ENCODE data around the gene BBOF1.
"Not testable (repeated sequence)": the region's sequence is repeated elsewhere in the genome, so short reads cannot be mapped to it uniquely, and the experiment has no call there.

BBOF1 gene

GRCh38 chr14:74018586-74019407 is at the start of gene BBOF1, which contains the start of gene ENTPD5:
Gene BBOF1 (plus strand): TSS chr14:74019349. CDS start chr14:74019479, 130 bp downstream.
Gene ENTPD5 (minus strand): TSS chr14:74019288. CDS start chr14:73988102, 31,186 bp downstream.
- peak; percentile 83 to 86 for DNase-seq

GRCh38 chr14:73973497-73973896 is 45.7 kb upstream of the BBOF1 start:
- DNase-seq, result no peak

DNA sequence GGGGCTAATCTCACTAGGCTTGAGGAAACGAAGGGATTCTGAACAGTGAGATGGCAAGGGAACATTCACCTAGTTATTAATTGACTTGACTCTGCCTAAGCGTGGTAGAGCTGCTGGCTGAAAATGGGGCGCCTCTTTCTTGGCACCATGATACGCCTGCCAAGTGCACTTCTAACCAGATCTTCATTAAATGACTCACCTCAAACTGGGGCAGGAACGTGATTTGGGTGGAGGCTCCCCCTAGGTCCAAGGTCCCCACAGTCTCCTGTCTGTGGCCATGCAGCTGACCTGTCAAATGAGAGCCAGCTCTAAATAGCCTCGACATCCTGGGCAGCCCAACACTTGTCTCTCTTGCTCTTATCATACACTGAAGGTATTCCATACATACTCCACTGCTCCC is 43.0 kb upstream of the BBOF1 start:
- DNase-seq, result no peak

- no peak for DNase-seq
Observed at GRCh38 chr14:73977896-73978295, 41.3 kb upstream of the BBOF1 start.

DNA sequence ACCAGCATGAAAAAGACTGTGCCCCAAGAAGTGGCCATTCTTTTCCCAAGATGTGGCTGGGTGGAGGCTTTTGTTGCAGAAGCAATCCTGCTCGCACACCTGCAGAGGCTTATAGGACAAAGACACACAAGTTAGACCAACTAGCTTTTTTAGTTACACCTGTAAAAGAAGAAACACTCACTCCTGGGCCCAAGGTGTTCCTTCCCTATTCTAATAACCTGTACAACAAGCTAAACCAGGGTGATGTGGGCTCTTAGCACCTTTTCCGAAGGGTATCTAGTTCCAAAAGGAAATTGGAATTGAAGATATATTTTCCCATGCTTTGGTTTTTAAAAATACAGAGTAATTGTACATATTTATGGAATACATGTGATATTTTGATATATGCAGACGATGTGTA is 31.1 kb upstream of the BBOF1 start:
- DNase-seq, result no peak

DNA sequence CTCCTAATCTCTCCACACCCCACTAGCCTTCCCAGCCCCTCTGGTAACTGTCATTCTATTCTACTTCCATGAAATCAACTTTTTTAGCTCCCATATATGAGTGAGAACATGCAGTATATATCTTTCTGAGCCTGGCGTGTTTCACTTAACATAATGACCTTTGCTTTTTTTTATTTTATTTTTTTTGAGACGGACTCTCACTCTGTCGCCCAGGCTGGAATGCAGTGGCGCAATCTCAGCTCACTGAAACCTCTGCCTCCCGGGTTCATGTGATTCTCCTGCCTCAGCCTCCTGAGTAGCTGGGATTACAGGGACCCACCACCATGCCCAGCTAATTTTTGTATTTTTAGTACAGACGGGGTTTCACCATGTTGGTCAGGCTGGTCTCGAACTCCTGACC is 30.5 kb upstream of the BBOF1 start:
- not testable (repeated sequence) for DNase-seq

DNA sequence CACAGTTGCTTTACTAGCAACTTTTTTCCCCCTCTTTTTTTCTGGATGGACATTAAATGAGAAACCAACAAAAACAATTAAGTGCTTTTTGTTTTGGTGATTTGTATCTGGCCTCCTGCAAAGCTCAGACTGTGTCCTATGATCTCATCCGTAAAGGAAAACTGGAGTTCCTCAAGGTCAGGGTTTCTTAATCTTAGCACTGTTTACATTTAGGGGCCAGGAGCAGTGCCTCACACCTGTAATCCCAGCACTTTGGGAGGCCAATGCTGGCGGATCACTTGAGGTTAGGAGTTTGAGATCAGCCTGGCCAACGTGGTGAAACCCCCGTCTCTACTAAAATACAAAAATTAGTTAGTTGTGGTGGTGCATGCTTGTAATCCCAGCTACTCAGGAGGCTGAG is 28.1 kb upstream of the BBOF1 start:
- no peak for DNase-seq

DNA sequence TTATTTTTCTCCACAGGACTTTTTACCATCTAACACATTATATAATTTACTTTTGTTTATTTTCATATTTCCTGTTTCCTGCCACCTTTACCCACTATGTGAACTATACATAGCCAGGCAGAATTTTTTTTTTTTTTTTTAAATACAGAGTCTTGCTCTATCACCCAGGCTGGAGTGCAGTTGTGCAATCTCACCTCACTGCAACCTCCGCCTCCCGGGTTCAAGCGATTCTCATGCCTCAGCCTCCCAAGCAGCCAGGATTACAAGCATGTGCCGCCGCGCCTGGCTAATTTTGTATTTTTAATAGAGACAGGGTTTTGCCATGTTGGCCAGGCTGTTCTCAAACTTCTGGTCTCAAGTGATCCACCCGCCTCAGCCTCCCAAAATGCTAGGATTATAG is 24.2 kb upstream of the BBOF1 start:
- DNase-seq, result not testable (repeated sequence)

DNA sequence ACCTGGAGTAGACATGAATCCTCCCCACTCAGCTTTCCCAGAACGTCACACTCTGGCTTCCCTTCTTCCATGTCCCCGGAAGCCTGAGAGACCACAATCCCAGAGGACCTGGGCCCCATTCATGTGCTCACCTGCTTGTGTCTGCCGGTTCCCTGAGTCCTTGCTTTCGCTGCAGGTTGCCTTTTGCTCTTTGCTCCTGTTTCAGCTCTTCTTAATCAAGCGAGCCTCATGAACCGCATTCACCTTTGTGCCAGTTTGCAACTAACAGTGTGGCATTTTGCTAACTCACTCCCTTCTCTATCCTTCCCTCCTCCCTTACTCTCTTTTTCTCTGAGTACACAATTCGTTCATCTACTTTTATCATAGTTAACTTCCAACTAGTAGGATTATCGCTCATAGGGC is 23.2 kb upstream of the BBOF1 start:
- DNase-seq, result no peak

DNA sequence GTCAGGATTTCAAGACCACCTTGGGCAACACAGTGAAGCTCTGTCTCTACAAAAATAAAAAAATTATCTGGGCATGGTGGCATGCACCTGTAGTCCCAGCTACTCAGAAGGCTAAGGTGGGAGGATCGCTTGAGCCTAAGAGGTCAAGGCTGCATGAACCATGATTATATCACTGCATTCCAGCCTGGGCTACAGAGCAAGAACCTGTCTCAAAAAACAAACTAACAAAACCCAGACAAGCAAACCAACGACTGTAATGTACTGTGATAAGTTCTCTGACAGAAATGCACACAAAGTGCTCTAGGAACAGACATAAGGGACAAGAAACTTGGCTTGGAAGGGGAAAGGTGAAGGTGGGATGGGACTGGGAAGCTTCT is 22.4 kb upstream of the BBOF1 start:
- DNase-seq, result no peak

DNA sequence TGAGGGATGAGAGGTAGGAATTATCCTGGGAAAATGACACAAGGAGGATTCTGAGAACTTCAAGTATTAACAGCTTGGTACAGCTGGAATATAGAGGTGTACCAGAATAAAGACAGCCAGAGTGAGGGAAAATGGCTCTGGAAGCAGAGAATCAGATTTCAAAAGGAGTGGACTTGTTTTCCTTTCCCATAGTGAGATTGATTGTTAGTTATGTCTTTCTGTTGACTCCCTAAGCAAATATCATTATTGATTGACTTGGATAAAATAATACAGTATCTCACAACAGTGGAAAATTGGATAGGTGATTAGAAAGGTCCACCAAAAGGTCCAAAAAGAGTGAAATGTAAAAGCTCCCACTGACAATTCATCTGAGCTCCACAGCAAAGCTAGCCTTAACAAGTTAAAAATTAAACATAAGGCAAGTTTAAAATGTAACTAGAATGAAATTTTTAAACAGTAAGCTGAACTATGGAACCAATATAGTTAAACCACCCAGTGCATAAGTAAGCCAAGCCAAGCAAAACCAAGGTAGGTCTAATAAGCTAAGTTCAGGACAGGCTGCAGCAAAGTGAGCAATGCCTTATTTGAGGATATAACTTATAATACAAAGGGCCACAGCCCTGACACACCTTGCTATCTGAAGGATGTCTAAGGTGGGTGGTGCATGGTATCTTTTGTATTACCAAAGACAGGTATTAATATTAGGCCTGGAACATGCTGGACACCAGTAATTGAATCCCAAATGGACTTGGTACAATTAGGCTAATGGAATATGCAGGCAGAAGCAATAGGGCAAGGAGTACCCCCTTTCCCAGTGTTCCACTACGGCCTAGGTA is 21.8 kb upstream of the BBOF1 start:
- no peak for DNase-seq

GRCh38 chr14:73997944-73998447 is 21.2 kb upstream of the BBOF1 start:
- DNase-seq, result no peak

- DNase-seq, result no peak
Observed at GRCh38 chr14:73998726-73999125, 20.4 kb upstream of the BBOF1 start.

DNA sequence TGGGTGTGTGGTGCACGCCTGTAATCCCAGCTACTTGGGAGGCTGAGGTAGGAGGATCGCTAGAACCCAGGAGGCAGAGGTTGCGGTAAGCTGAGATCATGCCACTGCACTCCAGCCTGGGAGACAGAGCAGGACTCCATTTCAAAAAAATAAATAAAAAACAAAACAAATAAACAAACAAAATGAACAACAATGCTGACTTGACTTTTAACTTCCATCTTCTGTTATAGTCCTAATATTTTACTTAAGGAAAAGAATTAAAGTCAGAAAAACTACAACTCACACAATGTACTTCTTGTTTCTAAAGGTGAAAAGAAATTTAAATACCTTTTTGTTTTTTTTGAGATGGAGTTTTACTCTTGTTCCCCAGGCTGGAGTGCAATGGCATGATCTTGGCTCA is 13.5 kb upstream of the BBOF1 start:
- DNase-seq, result not testable (repeated sequence)

- DNase-seq, result no peak
Observed at GRCh38 chr14:74008843-74009499, 10.2 kb upstream of the BBOF1 start.

- no peak for DNase-seq
Observed at GRCh38 chr14:74014299-74014698, 4.8 kb upstream of the BBOF1 start.

- no peak for DNase-seq
Observed at GRCh38 chr14:74015176-74015575, 4.0 kb upstream of the BBOF1 start.

- no peak for DNase-seq
Observed at GRCh38 chr14:74015963-74016362, 3.2 kb upstream of the BBOF1 start.

DNA sequence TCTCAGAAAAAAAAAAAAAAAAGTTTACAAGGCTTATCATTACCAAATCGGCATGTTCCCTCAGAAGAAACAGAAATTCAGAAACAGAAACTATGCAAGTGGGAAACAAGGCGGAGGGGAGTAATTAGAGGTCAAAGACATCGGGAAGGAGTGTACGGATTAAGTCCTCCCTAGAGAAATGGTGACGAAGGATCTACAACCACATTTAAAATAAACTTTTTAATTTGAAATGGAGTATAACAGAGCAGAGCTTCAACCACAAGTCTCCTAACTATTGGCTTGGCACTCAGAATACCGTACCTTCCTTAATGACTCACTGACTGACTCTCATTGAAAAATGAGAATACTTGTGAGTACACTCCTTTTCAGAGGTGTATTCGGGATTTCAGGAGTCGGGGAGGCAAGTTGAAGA is 969 bp upstream of the BBOF1 start:
- DNase-seq, result no peak

GRCh38 chr14:74019408-74020137 is 424 bp downstream of the BBOF1 start:
- no peak for DNase-seq

DNA sequence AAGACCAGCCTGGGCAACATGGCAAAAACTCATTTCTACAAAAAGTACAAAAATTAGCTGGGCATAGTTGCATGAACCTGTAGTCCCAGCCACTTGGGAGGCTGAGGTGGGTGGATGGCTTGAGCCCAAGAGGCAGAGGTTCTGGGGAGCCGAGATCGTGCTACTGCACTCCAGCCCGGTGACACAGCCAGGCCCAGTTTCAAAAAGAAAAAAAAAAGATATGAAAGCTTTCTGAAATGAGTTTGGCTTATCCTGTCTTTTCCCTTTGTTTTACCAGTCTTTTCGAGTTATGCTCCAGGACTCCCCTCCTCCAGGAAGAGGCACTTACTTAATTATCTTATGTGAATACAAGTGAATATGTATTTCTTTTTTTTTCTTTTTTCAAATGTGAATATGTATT is 3.2 kb downstream of the BBOF1 start:
- DNase-seq, result no peak

DNA sequence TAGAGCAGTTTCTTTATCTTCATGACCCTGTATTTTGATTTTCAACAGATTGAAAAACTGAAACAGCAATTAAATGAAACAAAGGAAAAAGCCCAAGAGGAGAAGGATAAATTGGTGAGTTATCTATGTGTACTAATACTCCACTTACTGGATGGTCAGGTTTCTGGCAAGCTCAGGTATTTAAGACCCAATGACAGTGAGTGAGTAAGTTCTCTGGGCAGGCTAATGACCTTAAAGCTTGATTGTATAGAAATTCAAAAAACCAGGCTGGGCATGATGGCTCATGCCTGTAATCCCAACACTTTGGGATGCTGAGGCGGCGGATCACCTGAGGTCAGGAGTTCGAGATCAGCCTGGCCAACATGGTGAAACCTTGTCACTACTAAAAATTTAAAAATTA is 10.0 kb downstream of the BBOF1 start:
- DNase-seq, result no peak

DNA sequence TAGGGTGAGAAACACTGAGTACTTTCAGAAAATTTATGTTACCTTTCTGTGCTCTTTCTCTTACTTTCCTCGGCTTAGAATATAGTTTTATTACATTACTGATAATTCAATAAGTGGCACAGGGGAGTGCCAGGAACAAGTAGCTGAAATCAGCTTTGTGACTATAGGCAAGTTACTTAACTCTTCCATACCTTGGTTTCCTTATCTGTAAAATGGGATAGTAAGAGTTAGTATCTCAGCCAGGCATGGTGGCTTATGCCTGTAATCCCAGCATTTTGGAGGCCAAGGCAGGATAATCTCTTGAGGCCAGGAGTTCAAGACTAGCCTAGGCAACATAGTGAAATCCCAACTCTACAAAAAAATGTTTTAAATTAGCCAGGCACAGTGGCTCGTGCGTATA is 15.4 kb downstream of the BBOF1 start:
- no peak for DNase-seq
